ENCODE results near the gene AFAP1L1.

- TF ChIP-seq RFX5 (IDR thresholded peaks at IDR 0.05; ENCODE audit: low read depth, low read length), result no peak
- TF ChIP-seq ETV6 (conservative IDR thresholded peaks at IDR 0.05 in 1 of 2, IDR thresholded peaks at IDR 0.05 in 1 of 2; ENCODE audit: borderline replicate concordance in 1 of 2, low read depth in 1 of 2), result no peak
- TF ChIP-seq SMARCA5 (IDR thresholded peaks at IDR 0.05), result no peak
- no peak for TF ChIP-seq RCOR1 (conservative IDR thresholded peaks at IDR 0.05; ENCODE audit: low read depth, low read length)
- no peak for TF ChIP-seq MAX (IDR thresholded peaks at IDR 0.05; ENCODE audit: low read depth, low read length)
- no peak for TF ChIP-seq SMC3 (IDR thresholded peaks at IDR 0.05; ENCODE audit: borderline replicate concordance, low read length)
- no peak for TF ChIP-seq KAT2A (conservative IDR thresholded peaks at IDR 0.05; ENCODE audit: control insufficient read depth, low read depth, low read length)
- TF ChIP-seq CBFB (IDR thresholded peaks at IDR 0.05; ENCODE audit: low read depth), result no peak
- no peak for TF ChIP-seq HDAC6 (IDR thresholded peaks at IDR 0.05; ENCODE audit: unreplicated experiment)
- TF ChIP-seq FOXK2 (IDR thresholded peaks at IDR 0.05), result no peak
These were observed 80.5 kb downstream of the AFAP1L1 start for GRCh38 chr5:149352169-149352568.

Measured in GM12878 (cell line).